Stimulated activated CD4-positive, alpha-beta T cell treated with anti-CD3 and anti-CD28 coated beads, Interleukin-1b, Interleukin-23, amount 100 ng/mL, for 1 hour (primary cell): ENCODE measurements around the gene CDHR1.
A peak's percentile ranks its signal among the peaks of the same experiment; 100 is the strongest.

Source experiments
- DNase-seq, 2 donors: peaks; one replicate each; pipeline ENCODE4 v3.0.0-alpha.2; 2020; ENCODE audit warnings: low read depth in 2 of 2

CDHR1 gene

GRCh38 chr10:84200537-84201243 lies 6.4 kb downstream of the CDHR1 start:
- no peak for DNase-seq

- DNase-seq: no peak
These were observed 6.9 kb downstream of the CDHR1 start for GRCh38 chr10:84201244-84201606.

- DNase-seq: no peak
These were observed 7.3 kb downstream of the CDHR1 start for GRCh38 chr10:84201682-84202081.

GRCh38 chr10:84202349-84202748 lies 8.0 kb downstream of the CDHR1 start:
- no peak for DNase-seq

- no peak for DNase-seq
These were observed 9.8 kb downstream of the CDHR1 start for GRCh38 chr10:84204122-84204521.

GRCh38 chr10:84204610-84205009 lies 10.3 kb downstream of the CDHR1 start:
- DNase-seq: no peak

GRCh38 chr10:84205049-84205852 lies 10.9 kb downstream of the CDHR1 start:
- DNase-seq: peak; percentile 18 to 36

GRCh38 chr10:84205853-84206525 lies 11.7 kb downstream of the CDHR1 start:
- DNase-seq: no peak

- DNase-seq: no peak
These were observed 13.7 kb downstream of the CDHR1 start for GRCh38 chr10:84208023-84208422.

GRCh38 chr10:84211566-84211965 lies 17.2 kb downstream of the CDHR1 start:
- no peak for DNase-seq

- DNase-seq: no peak
These were observed 17.7 kb downstream of the CDHR1 start for GRCh38 chr10:84212014-84212413.

- no peak for DNase-seq
These were observed 18.7 kb downstream of the CDHR1 start for GRCh38 chr10:84213076-84213475.

GRCh38 chr10:84214046-84214572 lies 19.8 kb downstream of the CDHR1 start:
- DNase-seq: no peak

- DNase-seq: no peak
These were observed 20.4 kb downstream of the CDHR1 start for GRCh38 chr10:84214612-84215235.

- no peak for DNase-seq
These were observed 22.5 kb downstream of the CDHR1 start for GRCh38 chr10:84216834-84217233.

GRCh38 chr10:84217746-84218145 lies 23.4 kb downstream of the CDHR1 start:
- DNase-seq: no peak

GRCh38 chr10:84221916-84222315 lies 27.6 kb downstream of the CDHR1 start:
- no peak for DNase-seq

- no peak for DNase-seq
These were observed 30.2 kb downstream of the CDHR1 start for GRCh38 chr10:84224411-84225028.

GRCh38 chr10:84225427-84226173 lies 31.3 kb downstream of the CDHR1 start, which contains the start of gene LRIT2:
Gene LRIT2 (minus strand): TSS chr10:84225544. CDS start chr10:84225520, 24 bp downstream.
- DNase-seq: no peak

GRCh38 chr10:84226616-84227015 lies 32.3 kb downstream of the CDHR1 start:
- DNase-seq: no peak

GRCh38 chr10:84227810-84228209 lies 33.5 kb downstream of the CDHR1 start:
- DNase-seq: no peak
